Measurements from ENCODE around the gene HOXD11. TPM values are rescaled to one million over a fixed set of nuclear protein-coding genes. Genes with fewer than 3 reads are reported as not detected.

The HOXD11 gene
- polyA plus RNA-seq, 1 donor from 2014 or later: not detected

GRCh38 chr2:176134035-176134434 is 27.0 kb downstream of the HOXD11 start:
- Histone ChIP-seq H3K4me2 (ENCODE audit: low read length) (no peak overlapping the region), H3K9me2 (ENCODE audit: insufficient read depth, low read length) (no peaks in the 10 kb centered on the region), H3K9ac (ENCODE audit: low read length) (no peak overlapping the region), H2AFZ (ENCODE audit: low read depth, low read length) (no peak overlapping the region), H4K20me1 (ENCODE audit: insufficient read depth) (no peaks in the 10 kb centered on the region), H3K9me3 (ENCODE audit: low read length) (no peaks in the 10 kb centered on the region), H3F3A (ENCODE audit: insufficient read depth, low read length, poor library complexity, severe bottlenecking) (no peaks in the 10 kb centered on the region), H3K27me3 (ENCODE audit: insufficient read depth, low read depth, low read length) (peaks cover 97% of the 10 kb centered on the region), H3K4me3 (ENCODE audit: low read length) (no peak overlapping the region), H3K79me2 (replicated peaks; ENCODE audit: insufficient read depth, low read length) (no peaks in the 10 kb centered on the region), H3K36me3 (ENCODE audit: insufficient read depth, low read length) (no peaks in the 10 kb centered on the region), H3K27ac (ENCODE audit: low read length) (no peak overlapping the region)
- no peak for TF ChIP-seq MXI1 (conservative IDR thresholded peaks at IDR 0.05; ENCODE audit: poor library complexity, severe bottlenecking)
- no peak for TF ChIP-seq CTCF (IDR thresholded peaks at IDR 0.05; ENCODE audit: poor library complexity, severe bottlenecking)
- TF ChIP-seq RAD21 (conservative IDR thresholded peaks at IDR 0.05): no peak
- TF ChIP-seq POLR2AphosphoS5 (IDR thresholded peaks at IDR 0.05): no peak
- no peak for TF ChIP-seq EZH2 (IDR thresholded peaks at IDR 0.05; ENCODE audit: borderline replicate concordance, insufficient read depth, low read length, poor library complexity, severe bottlenecking)
- TF ChIP-seq TAF1 (IDR thresholded peaks at IDR 0.05; ENCODE audit: low read depth): no peak
- TF ChIP-seq REST (IDR thresholded peaks at IDR 0.05; ENCODE audit: borderline replicate concordance): no peak
- TF ChIP-seq SMC3 (conservative IDR thresholded peaks at IDR 0.05; ENCODE audit: poor library complexity): no peak
- no peak for TF ChIP-seq EP300 (conservative IDR thresholded peaks at IDR 0.05; ENCODE audit: poor library complexity, severe bottlenecking)

GRCh38 chr2:176135035-176135440 is 28.0 kb downstream of the HOXD11 start:
- H3K4me2 ChIP-seq (ENCODE audit: low read length): no peak overlapping the region
- TF ChIP-seq SMC3 (conservative IDR thresholded peaks at IDR 0.05; ENCODE audit: poor library complexity): peak; percentile 64
- peak; percentile 53 for TF ChIP-seq RAD21 (conservative IDR thresholded peaks at IDR 0.05)
- TF ChIP-seq CTCF (IDR thresholded peaks at IDR 0.05; ENCODE audit: poor library complexity, severe bottlenecking): peak; percentile 49
- TF ChIP-seq POLR2AphosphoS5 (IDR thresholded peaks at IDR 0.05): no peak
- no peak for TF ChIP-seq EP300 (conservative IDR thresholded peaks at IDR 0.05; ENCODE audit: poor library complexity, severe bottlenecking)
- no peak for TF ChIP-seq REST (IDR thresholded peaks at IDR 0.05; ENCODE audit: borderline replicate concordance)
- no peak overlapping the region for H3K4me3 ChIP-seq (ENCODE audit: low read length)
- no peak overlapping the region for H3K9ac ChIP-seq (ENCODE audit: low read length)
- H3K36me3 ChIP-seq (ENCODE audit: insufficient read depth, low read length): no peaks in the 10 kb centered on the region
- no peaks in the 10 kb centered on the region for H3F3A ChIP-seq (ENCODE audit: insufficient read depth, low read length, poor library complexity, severe bottlenecking)
- H3K9me2 ChIP-seq (ENCODE audit: insufficient read depth, low read length): no peaks in the 10 kb centered on the region
- no peaks in the 10 kb centered on the region for H3K79me2 ChIP-seq (replicated peaks; ENCODE audit: insufficient read depth, low read length)
- H3K27ac ChIP-seq (ENCODE audit: low read length): no peak overlapping the region
- H3K9me3 ChIP-seq (ENCODE audit: low read length): peaks cover 4% of the 10 kb centered on the region
- no peaks in the 10 kb centered on the region for H4K20me1 ChIP-seq (ENCODE audit: insufficient read depth)
- peaks cover 99% of the 10 kb centered on the region for H3K27me3 ChIP-seq (ENCODE audit: insufficient read depth, low read depth, low read length)
- H2AFZ ChIP-seq (ENCODE audit: low read depth, low read length): no peak overlapping the region
